ENCODE results near the gene CDC42. TPM values are rescaled to one million over a fixed set of nuclear protein-coding genes. Genes with fewer than 3 reads are reported as not detected.

CDC42 gene
- total RNA-seq, 1 experiment from 2014 or later = 171 TPM

DNA sequence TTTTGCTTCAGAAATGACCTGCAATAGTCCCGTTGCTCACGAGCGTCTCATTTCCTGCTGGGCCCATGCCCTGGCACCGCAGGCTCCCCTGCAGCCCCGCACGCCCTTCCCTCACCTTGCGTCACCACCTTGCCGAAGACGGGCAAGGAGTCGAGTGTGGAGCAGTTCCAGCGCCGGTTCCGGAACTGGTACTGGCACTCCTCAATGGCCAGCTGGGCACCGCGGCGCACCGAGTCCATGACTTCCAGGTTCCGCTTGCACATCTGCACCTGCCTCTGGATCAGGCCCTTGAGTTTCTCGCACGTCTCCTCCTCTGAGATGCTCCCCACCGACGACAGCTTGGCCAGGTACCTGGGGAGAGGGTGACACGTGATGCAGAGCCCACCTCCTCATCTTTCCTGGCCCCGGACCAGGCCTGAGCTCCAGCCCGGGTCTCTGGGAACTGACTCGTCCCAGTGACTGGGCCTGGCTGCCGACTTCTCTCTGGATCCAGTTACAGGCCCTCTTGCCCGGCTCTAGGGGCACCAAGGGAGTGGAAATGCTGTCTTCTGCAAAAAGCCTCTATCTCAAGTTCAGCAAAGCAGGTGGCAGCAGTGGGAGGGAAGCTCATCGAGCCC is 77.1 kb downstream of the CDC42 start (continued):
- TF ChIP-seq, protein P1, sequence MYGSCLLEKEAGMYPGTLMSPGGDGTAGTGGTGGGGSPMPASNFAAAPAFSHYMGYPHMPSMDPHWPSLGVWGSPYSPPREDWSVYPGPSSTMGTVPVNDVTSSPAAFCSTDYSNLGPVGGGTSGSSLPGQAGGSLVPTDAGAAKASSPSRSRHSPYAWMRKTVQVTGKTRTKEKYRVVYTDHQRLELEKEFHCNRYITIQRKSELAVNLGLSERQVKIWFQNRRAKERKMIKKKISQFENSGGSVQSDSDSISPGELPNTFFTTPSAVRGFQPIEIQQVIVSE (CRISPR knock-in tag; IDR thresholded peaks at IDR 0.05; ENCODE audit: borderline replicate concordance) = no peak
- TF ChIP-seq NFATC4 (CRISPR knock-in tag; IDR thresholded peaks at IDR 0.05) = no peak
- no peak for TF ChIP-seq ZBTB43 (CRISPR knock-in tag; IDR thresholded peaks at IDR 0.05)

- no peak overlapping the region for H3K4me3 Mint-ChIP-seq
- TF ChIP-seq ZNF317 (CRISPR knock-in tag; IDR thresholded peaks at IDR 0.05; ENCODE audit: borderline replicate concordance, low read depth) = no peak
- TF ChIP-seq GTF2I (CRISPR knock-in tag; conservative IDR thresholded peaks at IDR 0.05) = no peak
- no peak for TF ChIP-seq ESRRA (CRISPR knock-in tag; IDR thresholded peaks at IDR 0.05; ENCODE audit: borderline replicate concordance)
- TF ChIP-seq CREB1 (CRISPR knock-in tag; IDR thresholded peaks at IDR 0.05) = no peak
- TF ChIP-seq ZNF121 (CRISPR knock-in tag; IDR thresholded peaks at IDR 0.05) = no peak
- TF ChIP-seq EMX1 (CRISPR knock-in tag; IDR thresholded peaks at IDR 0.05) = no peak
- TF ChIP-seq NR1H2 (CRISPR knock-in tag; IDR thresholded peaks at IDR 0.05) = no peak
- no peak for TF ChIP-seq GRHL2 (CRISPR knock-in tag; IDR thresholded peaks at IDR 0.05; ENCODE audit: insufficient replicate concordance, severe bottlenecking)
- TF ChIP-seq PRDM15 (CRISPR knock-in tag; IDR thresholded peaks at IDR 0.05) = no peak
- TF ChIP-seq PRRX2 (CRISPR knock-in tag; IDR thresholded peaks at IDR 0.05) = no peak
- no peak for TF ChIP-seq E2F1 (CRISPR knock-in tag; IDR thresholded peaks at IDR 0.05)
- TF ChIP-seq ZNF263 (CRISPR knock-in tag; IDR thresholded peaks at IDR 0.05; ENCODE audit: low read depth) = no peak
- TF ChIP-seq NFE2L1 (CRISPR knock-in tag; IDR thresholded peaks at IDR 0.05) = no peak
- TF ChIP-seq, protein P2, sequence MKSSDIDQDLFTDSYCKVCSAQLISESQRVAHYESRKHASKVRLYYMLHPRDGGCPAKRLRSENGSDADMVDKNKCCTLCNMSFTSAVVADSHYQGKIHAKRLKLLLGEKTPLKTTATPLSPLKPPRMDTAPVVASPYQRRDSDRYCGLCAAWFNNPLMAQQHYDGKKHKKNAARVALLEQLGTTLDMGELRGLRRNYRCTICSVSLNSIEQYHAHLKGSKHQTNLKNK (CRISPR knock-in tag; IDR thresholded peaks at IDR 0.05) = no peak
- no peak for TF ChIP-seq AFF4 (CRISPR knock-in tag; IDR thresholded peaks at IDR 0.05; ENCODE audit: borderline replicate concordance)
- TF ChIP-seq, protein P3, sequence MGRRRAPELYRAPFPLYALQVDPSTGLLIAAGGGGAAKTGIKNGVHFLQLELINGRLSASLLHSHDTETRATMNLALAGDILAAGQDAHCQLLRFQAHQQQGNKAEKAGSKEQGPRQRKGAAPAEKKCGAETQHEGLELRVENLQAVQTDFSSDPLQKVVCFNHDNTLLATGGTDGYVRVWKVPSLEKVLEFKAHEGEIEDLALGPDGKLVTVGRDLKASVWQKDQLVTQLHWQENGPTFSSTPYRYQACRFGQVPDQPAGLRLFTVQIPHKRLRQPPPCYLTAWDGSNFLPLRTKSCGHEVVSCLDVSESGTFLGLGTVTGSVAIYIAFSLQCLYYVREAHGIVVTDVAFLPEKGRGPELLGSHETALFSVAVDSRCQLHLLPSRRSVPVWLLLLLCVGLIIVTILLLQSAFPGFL (CRISPR knock-in tag; IDR thresholded peaks at IDR 0.05; ENCODE audit: borderline replicate concordance) = no peak
- TF ChIP-seq ZNF425 (CRISPR knock-in tag; conservative IDR thresholded peaks at IDR 0.05) = no peak
- TF ChIP-seq ELF4 (CRISPR knock-in tag; IDR thresholded peaks at IDR 0.05; ENCODE audit: low read depth) = no peak
- TF ChIP-seq ZNF232 (CRISPR knock-in tag; IDR thresholded peaks at IDR 0.05) = no peak
- H3K4me1 Mint-ChIP-seq = peaks cover 8% of the 10 kb centered on the region; the same call in 1 of the 2 replicates
- H3K9me3 Mint-ChIP-seq = no peaks in the 10 kb centered on the region
- ATAC-seq = no peak
- POLR2A ChIA-PET = interaction anchor here (0.8 kb wide), 1 partner anchor 16 kb away, joined by 3 read pairs; no protein-coding TSS in a partner anchor
- no peaks in the 10 kb centered on the region for H3K36me3 Mint-ChIP-seq
- H3K27me3 Mint-ChIP-seq (ENCODE audit: low read depth) = no peaks in the 10 kb centered on the region
- no peak for DNase-seq (ENCODE audit: low spot score)
- H3K27ac Mint-ChIP-seq = no peak overlapping the region
- CTCF ChIA-PET = interaction anchor here (0.8 to 4.2 kb wide), 8 partner anchors 12 to 355 kb away, joined by 3 to 36 read pairs (median 4); partner anchors contain the start of gene WNT4
These were observed 78.6 kb downstream of the CDC42 start for GRCh38 chr1:22131062-22131461.
